ENCODE results near the gene FHAD1. TPM values are rescaled to one million over a fixed set of nuclear protein-coding genes. Genes with fewer than 3 reads are reported as not detected.

Gene FHAD1
- total RNA-seq, 6 donors from 2014 or later = 2.0 to 45.8 (median 12.5) TPM

DNA sequence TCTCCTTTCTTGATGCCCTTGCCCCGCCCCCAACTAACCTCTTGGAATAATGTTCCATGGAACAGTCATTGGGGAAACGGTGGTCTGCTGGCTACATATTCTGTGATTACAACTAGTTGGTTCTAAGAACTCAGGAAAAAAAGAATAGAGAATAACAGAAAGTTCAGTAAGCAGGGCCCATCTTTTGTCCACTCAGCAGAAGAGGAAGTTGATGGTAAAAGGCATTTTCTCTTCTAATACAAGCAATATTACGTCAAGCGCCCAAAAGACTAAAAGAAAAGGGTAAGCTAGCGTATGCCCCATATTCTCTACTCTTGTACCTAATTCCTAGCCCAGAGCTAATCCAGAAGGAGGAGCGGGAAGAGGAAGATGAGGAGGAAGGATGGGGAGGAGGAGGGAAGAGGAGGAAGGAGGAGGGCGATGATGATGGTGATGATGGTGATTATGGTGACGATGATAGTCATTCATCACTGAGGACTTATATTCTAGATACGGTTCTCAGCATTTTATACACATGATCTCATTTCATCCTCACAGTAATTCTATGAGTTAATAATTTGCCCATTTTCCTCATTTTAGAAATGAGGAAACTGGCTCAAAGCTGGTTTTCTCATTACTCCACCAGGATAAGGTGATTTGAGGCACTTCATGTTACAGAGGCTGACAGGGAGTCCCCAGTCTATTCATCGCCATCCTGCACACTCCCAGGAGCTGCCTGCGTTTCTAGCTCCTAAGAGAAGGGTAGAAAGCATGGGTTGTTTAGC, 86.1 kb downstream of the FHAD1 start:
- no peaks in the 10 kb centered on the region for H3K9me3 ChIP-seq
- no peaks in the 10 kb centered on the region for H3K36me3 ChIP-seq
- no peak for ATAC-seq (ENCODE audit: low FRiP score in 2 of 2)
- WGBS, 2 donors = 86 to 91% methylated on average over 11 of the region's 11 CpGs
- no peaks in the 10 kb centered on the region for H3K27me3 ChIP-seq
- H3K27ac ChIP-seq = no peak overlapping the region
- H3K4me1 ChIP-seq = peaks cover 13 to 34% (median 23%) of the 10 kb centered on the region in 4 donors
- DNase-seq = no peak
- TF ChIP-seq, protein P1, sequence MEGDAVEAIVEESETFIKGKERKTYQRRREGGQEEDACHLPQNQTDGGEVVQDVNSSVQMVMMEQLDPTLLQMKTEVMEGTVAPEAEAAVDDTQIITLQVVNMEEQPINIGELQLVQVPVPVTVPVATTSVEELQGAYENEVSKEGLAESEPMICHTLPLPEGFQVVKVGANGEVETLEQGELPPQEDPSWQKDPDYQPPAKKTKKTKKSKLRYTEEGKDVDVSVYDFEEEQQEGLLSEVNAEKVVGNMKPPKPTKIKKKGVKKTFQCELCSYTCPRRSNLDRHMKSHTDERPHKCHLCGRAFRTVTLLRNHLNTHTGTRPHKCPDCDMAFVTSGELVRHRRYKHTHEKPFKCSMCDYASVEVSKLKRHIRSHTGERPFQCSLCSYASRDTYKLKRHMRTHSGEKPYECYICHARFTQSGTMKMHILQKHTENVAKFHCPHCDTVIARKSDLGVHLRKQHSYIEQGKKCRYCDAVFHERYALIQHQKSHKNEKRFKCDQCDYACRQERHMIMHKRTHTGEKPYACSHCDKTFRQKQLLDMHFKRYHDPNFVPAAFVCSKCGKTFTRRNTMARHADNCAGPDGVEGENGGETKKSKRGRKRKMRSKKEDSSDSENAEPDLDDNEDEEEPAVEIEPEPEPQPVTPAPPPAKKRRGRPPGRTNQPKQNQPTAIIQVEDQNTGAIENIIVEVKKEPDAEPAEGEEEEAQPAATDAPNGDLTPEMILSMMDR (IDR thresholded peaks at IDR 0.05) = no peak
- TF ChIP-seq POLR2A (IDR thresholded peaks at IDR 0.05) (no peak), POLR2AphosphoS5 (IDR thresholded peaks at IDR 0.05) (no peak), EP300 (IDR thresholded peaks at IDR 0.05) (no peak)
- no peak overlapping the region for H3K4me3 ChIP-seq

DNA sequence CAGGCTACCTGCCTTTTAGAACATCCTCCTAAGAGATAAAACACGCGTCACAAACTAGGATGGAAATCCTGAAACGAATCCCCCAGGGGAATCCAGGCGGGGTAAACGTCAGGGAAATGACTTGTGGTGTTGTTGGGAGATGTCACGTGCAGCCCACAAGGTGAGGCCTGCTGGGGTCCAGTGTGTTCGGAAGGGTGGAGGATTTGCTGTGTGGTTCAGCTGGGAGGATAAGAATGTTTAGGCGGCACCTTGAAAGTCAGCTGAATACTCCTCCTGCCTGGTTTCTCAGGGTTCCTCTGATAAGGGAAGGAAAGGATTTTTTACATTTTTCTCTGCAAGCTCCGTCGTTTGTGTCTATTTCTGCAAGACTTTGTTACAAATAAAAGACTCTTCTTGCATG, 88.0 kb downstream of the FHAD1 start:
- Histone ChIP-seq H3K9me3 (no peaks in the 10 kb centered on the region), H3K4me3 (no peak overlapping the region), H3K36me3 (no peaks in the 10 kb centered on the region), H3K27ac (no peak overlapping the region), H3K27me3 (no peaks in the 10 kb centered on the region), H3K4me1 (peaks cover 6 to 21% (median 14%) of the 10 kb centered on the region in 4 donors)
- DNase-seq = no peak
- ATAC-seq (ENCODE audit: low FRiP score in 2 of 2) = no peak
- no peak for TF ChIP-seq EP300 (IDR thresholded peaks at IDR 0.05)
- 89 to 94% methylated on average over 10 of the region's 10 CpGs for WGBS, 2 donors

DNA sequence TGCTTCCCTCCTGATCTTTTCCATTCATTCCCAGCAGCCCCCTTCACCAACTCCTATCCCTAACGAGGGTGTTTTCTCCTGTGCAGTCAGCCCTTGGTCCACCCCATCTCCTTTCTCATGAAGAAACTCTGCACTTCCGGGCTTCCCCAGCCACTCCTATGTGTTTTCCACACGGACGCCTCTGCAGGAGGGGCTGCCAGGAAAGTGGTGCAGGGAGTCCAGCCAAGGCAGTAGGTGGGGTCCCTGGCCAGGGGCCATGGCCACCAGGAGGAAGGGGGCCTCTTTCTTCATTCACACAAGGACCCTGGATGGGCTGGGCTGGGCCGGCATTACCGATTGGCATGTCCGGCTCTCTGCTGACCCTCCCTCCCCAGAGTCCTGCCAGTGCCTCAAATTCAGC, 89.8 kb downstream of the FHAD1 start:
- ATAC-seq (ENCODE audit: low FRiP score in 2 of 2) = peak in 1 of 2 donors; percentile 6
- Histone ChIP-seq H3K27ac (no peak overlapping the region), H3K4me1 (peaks cover 6 to 21% (median 14%) of the 10 kb centered on the region in 4 donors), H3K4me3 (no peak overlapping the region), H3K9me3 (no peaks in the 10 kb centered on the region), H3K27me3 (no peaks in the 10 kb centered on the region), H3K36me3 (no peaks in the 10 kb centered on the region)
- WGBS, 2 donors = 59 to 72% methylated on average over 4 to 7 of the region's 7 CpGs
- TF ChIP-seq, protein P1 (IDR thresholded peaks at IDR 0.05) = no peak
- TF ChIP-seq EP300 (IDR thresholded peaks at IDR 0.05) (no peak), POLR2AphosphoS5 (IDR thresholded peaks at IDR 0.05) (no peak), POLR2A (IDR thresholded peaks at IDR 0.05) (no peak)
- no peak for DNase-seq

DNA sequence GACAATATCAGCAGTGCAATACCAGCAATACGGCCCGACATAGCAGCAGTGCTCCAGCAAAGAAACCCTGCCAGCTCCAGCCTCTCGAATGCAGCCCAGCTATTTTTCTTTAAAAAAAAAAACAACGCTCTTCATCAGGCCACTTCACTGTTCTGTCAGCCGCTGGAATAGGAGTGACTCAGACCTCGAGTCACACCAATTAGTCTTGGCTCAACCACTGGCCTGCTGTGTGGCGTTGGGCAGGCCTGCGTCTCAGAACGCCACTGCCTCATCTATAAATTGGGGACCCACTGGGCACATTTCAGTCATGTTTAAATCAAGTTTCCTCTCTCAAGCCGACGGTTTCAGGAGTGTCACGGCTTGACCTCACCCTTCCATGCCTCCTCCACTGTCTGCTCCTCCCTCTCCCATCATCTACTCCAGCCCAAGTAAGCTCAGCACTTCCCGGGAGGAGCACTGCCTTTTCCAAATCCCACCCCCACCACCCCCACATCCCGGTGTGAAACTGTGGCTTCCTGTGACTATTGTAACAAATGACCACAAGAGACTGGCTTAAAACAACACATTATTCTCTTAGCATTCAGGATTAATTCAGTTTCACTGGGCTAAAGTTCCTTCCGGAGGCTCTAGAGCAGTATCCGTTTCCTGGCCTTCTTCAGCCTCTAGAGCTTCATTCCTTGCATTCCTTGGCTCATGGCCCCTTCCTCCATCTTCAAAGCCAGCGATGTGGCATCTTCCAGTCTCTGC, 90.8 kb downstream of the FHAD1 start:
- Histone ChIP-seq H3K27me3 (no peaks in the 10 kb centered on the region), H3K9me3 (no peaks in the 10 kb centered on the region), H3K36me3 (no peaks in the 10 kb centered on the region), H3K27ac (no peak overlapping the region), H3K4me3 (no peak overlapping the region), H3K4me1 (peaks cover 6 to 21% (median 14%) of the 10 kb centered on the region in 4 donors)
- WGBS, 2 donors = 36 to 38% methylated on average over 17 of the region's 17 CpGs
- peak; percentile 79 to 88 for ATAC-seq (ENCODE audit: low FRiP score in 2 of 2)
- TF ChIP-seq POLR2AphosphoS5 (IDR thresholded peaks at IDR 0.05) (no peak), EP300 (IDR thresholded peaks at IDR 0.05) (no peak), POLR2A (IDR thresholded peaks at IDR 0.05) (no peak)
- TF ChIP-seq, protein P1 (IDR thresholded peaks at IDR 0.05) = no peak
- peak in 1 of 2 donors; percentile 62 for DNase-seq

DNA sequence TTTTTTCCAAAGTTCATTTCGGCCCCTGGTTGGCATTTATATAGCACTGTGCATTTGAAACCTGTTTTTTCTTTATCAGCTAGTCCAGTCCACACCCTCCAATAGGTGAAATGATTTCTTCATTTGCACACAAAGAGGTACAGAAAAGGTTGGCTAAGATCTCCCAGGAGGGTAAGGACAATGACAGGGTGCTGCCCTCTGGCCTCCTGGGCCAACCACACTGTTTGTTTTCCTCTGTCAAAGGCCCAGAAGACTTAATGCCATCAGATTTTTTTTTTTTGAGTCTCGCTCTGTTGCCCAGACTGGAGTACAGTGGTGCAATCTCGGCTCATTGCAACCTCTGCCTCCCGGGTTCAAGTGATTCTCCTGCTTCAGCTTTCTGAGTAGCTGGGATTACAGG, 92.5 kb downstream of the FHAD1 start:
- ATAC-seq (ENCODE audit: low FRiP score in 2 of 2) = no peak
- no peak for DNase-seq
- H3K9me3 ChIP-seq = no peaks in the 10 kb centered on the region
- no peaks in the 10 kb centered on the region for H3K27me3 ChIP-seq
- 75 to 82% methylated on average over 4 of the region's 4 CpGs for WGBS, 2 donors
- H3K4me1 ChIP-seq = peaks cover 10 to 21% (median 14%) of the 10 kb centered on the region in 4 donors
- H3K36me3 ChIP-seq = no peaks in the 10 kb centered on the region
- no peak overlapping the region for H3K4me3 ChIP-seq
- TF ChIP-seq EP300 (IDR thresholded peaks at IDR 0.05) = no peak
- TF ChIP-seq, protein P1 (IDR thresholded peaks at IDR 0.05) = no peak
- no peak for TF ChIP-seq POLR2A (IDR thresholded peaks at IDR 0.05)
- TF ChIP-seq POLR2AphosphoS5 (IDR thresholded peaks at IDR 0.05) = no peak
- H3K27ac ChIP-seq = no peak overlapping the region

Data from upper lobe of left lung (tissue), 6 donors.